GM18508 (cell line): Measurements from ENCODE around the gene REEP6.
"Not testable (repeated sequence)": the region's sequence is repeated elsewhere in the genome, so short reads cannot be mapped to it uniquely, and the experiment has no call there.

Source experiments
- ATAC-seq: cut with Tn5 transposase; IDR thresholded peaks from one replicate; pipeline ENCODE4 v1.9.1; 2021; ENCODE audit warnings: moderate number of reproducible peaks; ENCODE audit not compliant: insufficient read depth, unreplicated experiment

Gene REEP6

DNA sequence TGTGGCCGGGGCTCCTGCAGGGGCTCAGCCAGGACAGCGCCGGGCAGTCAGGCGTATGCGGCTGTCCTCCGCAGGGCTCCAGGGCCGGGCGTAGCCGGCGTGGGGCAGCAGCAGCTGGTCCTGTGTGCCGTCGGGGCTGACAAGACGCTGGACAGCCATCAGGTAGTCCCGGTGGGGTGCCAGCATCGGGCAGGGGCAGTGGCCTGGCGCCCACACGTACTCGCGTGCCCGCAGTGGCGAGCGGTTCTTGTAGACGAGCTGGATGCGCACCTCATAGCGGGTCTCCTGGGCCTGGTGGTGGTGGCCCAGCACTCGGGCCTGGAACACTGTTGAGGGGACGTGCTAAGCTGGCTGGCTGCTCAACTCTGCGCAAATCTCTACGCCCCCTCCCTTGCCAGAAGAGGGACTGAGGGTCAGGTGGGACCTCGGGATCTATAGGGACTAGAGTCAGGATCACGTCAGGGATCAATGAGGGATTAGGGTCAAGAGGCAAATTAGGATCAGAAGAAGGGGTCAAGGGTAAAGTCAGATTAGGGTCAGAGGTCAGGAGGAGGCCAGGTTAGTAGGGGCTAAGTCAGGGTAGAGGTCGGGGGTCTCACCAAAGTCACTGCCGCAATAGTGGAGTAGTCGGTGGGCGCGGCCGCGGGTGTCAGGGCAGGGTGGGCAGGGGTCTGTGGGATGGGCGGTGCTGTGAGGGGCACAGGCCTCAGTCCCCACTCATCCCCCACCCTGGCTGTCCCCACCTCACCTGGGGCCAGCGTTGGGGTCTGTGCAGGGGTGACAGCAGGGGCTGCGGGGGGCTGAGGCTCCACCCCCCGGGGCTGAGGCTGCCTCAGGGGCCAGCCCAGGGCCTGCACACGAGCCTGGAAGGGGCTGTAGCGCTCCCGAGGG, 15.3 kb downstream of the REEP6 start:
- ATAC-seq = no peak

DNA sequence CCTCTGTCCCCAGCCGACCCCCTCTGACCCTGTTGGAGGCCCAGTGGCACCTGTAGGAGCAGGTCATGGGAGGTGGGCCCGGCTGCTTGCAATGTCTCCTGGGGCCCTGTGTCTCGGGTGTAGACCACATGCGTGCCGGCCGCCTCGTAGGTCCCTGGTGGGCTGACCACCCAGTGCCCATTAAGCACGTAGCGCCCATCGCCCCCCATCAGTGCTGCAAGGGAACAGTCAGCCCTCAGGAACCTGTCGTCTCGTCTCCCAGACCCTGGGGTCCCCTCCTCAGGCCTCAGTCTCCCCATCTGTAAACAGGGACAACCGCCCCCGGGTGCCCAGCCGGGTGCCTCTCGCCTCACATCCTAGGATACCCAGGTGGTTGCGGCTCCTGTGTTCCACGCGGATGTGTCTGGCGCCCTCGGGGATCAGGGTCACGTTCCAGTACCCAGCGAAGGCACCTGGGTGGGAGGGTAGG, 16.2 kb downstream of the REEP6 start:
- no peak for ATAC-seq

DNA sequence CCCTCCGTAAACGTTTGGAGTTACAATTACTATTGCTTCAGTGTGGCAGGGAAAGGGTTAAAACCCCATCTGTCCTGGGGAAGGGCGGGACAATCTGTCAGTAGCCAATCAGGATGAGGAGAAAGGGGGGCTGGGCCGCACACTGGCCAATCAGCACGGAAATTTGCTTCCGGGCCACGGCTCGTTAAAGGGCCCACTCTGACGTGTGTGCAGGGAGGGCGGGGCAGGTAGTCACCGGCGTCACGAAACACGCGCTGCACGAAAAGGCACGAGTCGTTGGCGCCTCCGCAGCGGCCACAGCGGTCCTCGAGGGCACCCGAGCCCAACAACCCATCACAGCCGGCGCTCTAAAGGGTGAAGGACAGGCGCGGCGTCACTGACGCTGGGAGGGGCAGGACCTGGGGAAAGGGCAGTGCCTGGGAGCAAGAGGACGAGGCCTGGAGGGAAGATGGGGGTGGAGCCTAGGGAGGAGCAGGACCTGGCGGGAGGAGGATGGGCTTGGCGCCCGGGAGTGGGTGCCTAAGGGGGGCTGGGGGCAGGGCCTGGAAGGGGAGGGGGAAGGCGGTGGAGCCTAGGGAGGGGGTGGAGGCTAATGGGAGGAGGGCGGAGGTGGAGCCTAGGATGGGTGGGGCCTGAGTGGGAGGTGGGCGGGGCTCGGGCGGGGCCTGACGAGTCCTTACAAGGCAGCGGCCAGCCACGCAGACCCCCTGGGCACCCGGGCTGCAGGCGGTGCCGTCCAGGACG, 17.0 kb downstream of the REEP6 start:
- ATAC-seq = no peak

DNA sequence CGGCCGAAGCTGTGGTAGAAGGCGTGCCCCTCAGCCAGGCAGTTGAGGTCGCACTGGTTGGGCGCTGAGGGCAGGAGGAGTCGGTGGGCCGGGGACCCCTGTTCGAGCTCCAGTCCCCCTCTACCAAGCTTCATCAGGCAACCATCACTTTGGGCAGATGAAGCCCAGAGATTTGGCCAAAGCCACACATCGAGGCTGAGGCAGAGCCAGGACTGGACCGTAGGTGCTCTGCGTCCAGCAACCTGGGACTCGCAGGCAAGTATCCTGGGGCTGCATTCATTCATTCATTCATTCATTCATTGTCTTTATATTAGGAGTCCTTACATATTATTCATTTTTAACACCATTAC, 17.5 kb downstream of the REEP6 start:
- no peak for ATAC-seq

DNA sequence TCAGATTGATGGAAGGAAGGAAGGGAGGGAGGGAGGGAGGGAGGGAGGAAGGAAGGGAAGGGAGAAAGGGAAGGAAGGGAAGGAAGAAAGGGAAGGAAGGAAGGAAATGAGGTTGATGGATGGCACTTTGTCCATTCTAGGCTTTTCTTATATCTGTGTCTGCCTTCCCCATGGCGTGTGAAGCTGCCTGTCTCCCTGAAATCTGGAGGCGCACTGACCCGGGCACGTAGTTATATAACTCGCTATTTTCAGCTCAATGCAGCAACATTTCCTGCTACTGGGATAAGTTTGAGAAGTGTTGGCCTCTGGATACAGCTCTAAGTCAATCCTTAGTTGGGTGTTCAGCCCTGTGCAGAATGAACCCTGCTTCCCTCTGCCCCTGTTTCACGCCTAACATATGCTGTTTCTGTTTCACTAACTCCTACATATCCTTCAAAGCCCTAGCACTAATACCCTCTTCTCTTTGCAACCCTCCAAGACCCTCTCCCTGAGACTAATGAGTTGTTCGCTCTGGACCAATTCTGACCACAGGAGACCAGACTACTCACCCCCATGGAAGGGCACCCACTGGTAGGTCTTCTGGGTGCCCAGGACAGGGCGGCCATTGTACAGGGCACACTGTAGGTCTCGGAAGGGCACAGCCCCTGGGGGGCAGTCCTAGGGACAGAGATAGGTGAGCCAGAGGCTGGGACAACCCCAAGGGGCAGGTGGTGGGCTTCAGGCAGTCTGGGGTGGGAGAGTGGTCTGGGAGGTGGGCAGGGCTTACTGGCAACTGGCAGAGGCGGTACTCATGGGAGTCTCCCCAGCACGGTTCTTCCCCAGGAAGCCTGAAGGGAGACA, 18.8 kb downstream of the REEP6 start:
- ATAC-seq = no peak

DNA sequence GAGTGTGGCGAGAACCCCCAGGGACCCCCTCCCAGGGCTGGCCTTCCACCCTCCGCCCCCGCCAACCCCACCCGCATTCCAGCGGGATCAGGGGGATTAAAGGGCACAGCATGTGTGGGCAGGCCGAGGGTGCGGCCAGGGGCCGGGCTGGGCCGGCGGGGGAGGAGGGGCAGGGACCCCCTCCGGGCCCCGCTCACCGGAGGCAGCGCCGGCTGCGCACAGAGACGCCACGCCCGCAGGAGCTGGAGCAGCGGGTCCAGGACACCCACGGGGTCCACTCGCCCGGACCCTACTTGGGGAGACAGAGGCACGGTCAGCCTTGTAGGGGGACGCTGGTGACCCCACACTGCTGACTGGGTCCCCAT, 19.4 kb downstream of the REEP6 start:
- no peak for ATAC-seq

DNA sequence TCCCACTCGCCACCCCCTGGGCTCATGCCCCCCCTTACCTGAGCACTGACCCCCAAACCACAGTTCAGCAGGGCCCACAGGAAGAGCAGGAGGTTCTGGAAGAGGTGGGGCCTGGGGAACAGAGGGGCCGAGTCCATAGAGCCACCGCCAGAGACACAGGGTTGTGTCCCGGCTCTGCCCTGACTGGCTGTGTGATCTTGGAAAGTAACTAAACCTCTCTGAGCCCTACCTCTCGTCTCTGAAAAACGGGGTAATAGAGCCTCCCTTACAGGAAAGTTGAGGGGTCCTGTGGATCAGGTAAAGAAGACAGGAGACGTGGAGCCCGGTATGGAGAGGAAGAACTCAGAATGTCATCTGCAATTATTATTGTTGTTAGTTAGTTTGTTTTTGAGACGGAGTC, 19.8 kb downstream of the REEP6 start:
- no peak for ATAC-seq

DNA sequence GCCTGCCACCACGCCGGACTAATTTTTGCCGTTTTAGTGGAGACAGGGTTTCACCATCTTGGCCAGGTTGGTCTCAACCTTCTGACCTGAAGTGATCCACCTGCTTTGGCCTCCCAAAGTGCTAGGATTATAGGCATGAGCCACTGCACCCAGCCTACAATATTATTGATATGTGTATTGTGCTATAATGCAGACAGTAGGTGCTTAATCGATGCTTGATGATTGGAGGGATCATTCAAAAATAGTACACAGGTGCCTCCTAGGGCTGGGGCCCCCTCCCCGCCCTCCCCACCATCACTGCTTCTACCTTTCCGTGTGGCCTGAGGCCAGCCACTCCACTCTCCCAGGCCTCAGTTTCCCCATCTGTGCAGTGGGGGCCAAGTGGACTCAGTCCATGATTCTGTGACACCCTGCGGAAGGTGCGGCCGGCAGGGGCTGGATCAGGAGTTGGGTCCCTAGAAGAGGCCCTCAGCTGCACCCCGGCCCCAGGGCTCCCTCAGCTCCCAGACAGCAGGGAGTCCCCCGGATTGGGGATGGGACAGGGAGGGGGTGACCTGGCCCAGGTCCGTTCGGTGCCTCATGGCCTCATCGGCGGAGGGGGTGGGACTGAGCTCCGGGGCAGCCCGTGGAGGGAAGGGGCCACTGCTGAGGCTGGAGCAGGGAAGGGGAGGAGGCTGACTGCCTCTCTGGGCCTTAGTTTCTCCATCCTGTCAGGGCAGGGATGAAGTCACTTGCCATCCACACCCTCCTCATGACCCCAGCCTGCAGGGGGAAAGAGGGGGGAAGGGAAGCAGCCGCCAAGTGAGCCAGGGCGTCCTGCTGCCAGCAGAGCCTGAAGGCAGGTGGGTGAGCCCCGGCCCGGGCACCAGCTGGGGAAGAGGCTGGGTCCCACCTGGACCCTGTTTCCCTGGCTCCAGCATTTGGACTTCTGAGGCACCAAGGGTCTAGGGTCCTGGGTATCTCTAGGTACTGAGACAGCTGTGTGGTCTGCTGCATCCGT, 20.6 kb downstream of the REEP6 start:
- ATAC-seq = no peak

DNA sequence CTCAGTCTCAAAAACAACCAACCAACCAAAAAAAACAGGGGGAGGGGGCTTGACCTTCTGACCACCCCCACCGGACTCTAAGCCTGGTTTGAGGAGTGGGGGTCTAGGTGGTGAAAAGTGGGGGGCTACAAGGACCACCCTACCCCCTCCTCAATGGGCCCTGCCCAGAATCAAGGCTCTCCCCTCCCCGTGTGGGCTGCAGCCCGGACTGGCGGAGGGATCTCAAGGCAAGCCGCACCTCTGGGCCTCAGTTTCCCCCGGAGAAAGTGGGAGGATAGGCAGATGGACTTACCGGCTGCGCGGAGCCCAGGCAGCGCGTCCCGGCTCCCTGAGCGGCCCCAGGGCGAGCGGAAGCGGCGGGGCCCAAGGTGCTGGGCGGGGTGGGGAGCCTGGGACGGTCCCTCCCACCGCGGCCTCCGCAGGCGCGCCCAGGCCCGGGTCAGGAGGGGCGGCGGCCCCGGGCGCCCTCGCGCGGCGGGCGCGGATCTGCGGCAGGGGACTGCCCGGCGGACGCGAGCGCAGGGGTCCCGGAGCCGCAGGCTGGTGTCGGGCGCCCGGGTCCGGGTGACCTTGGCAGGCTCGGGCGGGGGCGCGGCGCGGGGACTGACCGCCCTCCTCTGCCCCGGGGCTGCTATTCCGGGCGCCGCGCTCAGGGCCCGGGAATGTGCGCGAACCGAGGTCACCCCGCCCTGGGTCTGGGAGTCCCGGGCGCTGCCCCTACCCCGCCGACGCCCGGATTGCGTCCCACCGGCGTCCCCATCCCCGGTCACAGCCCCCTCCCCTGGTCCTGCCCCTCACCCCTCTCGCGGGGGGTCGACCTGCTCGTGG, 21.9 kb downstream of the REEP6 start, which contains the start of gene ADAMTSL5:
TSS of gene ADAMTSL5 (minus strand) at position 349 of the 828 bp plus-strand sequence. CDS start 2,076 bp downstream, outside the sequence.
- no peak for ATAC-seq

DNA sequence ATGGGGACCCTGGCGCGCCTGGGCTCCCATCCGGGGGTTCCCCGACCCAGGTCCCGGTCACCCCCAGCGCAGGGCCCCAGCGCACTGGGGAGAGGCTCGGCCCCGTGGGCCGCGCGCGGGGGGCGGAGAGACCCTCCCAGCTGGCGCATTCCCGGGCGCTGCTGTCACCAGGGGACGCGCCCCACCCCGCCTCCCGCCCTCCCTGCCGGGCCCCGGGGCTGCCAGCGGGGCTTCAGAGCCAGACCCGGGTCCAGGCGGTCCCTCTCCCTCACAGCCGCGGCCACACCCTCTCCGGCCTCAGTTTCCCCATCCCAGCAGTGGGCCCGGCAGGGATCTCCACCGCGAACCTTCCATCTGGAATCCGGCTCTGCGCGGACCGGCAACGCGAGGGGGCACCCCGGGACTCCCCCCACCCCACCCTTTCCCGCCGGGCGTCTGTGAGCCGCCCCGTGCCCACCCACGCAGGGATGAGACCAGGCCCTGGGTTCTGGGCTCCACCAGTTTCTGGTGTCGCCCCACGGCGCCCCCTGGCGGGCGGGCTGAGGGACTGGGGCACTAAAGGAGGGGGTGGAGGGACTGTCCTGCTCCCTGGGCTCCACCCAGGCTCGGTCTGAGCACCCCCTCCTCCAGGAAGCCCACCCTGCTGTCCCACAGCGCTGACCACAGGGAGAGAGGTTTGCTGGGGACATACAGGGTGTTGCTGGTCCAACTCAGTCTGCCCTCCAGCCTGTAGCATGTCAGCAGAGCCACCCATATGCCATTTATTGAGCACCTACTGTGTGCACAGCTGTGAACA, 22.7 kb downstream of the REEP6 start:
- ATAC-seq = no peak

DNA sequence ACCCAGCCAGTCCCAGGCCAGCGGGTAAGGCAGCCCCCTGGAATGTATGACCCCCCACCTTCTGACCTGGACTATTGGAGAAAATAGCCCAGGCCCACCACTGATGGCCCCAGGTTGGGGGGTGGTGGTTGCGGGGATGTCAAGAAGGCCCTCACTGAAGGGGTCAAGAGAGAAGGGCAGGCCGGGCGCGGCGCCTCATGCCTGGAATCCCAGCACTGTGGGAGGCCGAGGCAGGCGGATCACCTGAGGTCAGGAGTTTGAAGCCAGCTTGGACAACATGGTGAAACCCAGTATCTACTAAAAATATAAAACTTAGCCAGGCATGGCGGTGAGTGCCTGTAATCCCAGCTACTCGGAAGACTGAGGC, 23.3 kb downstream of the REEP6 start:
- ATAC-seq = no peak

DNA sequence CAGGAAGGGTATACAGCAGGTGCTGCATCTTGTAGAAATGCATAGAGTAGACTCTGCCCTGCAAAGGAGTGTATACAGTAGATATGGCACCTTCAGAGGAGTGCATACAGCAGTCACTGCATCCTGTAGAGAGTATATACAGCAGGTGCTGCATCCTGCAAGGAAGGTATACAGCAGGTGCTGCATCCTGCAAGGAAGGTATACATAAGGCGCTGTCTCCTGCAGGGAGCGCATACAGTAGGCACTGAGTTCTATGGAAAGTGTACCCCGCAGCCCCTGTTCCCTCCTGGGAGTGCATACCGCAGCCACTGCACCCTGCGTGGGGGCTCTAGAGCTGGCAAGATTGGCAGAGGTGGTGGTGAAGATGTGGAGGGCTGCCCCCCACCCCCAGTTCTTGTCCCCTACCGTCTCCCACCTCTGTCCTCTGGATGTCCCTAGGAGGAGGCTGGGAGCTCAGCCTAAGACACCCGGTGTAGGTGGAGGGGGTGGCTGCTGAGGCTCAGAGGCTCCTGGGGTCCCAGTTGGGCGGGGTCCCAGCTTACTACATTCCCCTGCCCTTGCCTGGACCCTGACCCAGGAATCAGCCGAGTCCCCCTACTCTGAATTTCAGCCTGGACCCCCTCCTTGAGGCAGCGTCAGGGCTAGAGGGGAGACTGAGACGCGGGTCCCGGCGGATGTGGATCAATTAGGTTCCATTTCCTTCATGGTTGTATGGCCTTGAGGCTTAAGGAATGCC, 24.2 kb downstream of the REEP6 start:
- ATAC-seq = no peak

DNA sequence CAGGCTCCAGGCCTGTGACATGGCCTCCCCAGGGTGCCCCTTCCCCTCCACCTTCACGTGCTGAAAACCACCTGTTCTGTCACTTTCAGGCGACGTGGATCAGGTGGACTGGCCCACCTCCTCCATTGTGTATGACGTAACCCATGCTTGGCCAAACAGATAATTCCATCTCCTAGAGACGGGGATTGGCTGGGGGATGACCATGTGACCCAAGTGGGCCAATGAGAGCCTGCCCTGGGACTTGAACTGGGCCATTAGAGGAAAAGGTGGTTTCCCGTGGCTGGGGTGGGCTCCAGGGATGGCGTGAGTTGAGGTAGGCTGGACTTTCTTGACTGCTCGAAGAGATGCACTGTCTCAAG, 25.4 kb downstream of the REEP6 start:
- no peak for ATAC-seq

DNA sequence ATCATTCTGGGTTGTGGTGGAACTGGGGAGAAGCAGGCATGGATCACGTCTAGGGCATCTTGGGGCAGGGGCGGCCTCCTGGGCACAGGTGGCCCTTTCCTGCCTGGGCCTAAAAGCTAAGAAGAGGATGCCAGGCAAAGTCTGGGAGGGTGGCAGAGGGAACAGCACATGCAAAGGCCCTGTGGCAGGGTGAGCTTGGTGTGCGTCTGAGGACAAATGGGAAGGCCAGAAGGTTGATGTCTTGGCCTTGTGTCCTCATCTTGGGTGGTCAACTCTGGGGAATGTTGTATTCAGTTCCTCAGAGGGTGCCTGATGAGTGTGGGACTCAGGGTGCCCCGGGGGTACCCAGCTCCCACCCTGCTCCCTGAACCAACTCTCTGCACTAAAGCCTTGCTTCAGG, 27.5 kb downstream of the REEP6 start:
- no peak for ATAC-seq

DNA sequence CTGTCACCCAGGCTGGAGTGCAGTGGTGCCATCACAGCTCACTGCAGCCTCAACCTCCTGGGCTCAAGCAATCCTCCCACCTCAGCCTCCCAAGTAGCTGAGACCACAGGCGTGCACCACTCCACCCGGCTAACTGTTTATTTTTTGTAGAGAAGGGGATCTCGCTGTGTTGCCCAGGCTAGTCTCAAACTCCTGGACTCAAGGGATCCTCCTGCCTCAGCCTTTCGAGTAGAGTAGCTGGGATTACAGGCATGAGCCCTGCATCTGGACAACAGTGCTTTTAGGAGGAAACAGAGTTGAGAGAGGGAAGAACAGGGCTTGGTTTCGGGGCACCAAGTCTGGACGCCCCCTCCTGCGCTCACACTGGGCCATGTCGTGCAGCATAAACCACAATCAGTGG, 28.8 kb downstream of the REEP6 start:
- ATAC-seq = not testable (repeated sequence)

DNA sequence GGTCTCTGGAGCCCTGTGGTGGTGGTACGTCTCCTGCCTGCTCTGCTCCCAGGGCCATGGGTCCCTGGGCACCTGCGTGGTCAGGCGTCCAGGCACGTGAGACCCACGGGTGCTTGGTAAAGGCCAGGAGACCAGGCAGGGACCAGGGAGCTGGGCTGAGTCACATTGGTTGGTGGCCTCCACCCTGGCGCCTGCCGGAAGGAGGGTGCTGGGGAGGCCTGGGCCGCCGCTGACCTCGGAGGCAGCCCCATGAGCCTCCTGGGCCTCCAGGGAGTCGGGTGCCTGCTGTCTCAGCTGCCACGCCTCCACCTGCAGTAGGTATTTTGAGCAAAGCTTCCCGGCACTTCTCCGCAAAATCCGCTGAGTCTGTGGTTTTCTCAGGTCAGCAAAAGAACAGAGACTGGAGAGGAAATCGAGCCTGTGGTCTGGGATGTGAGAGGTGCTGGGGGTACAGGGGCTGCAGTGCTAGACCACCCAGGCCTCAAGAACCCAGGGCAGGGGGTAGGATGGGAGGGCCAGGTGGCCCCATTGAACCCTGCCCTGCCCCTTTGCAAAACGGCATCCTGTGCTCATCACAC, 29.3 kb downstream of the REEP6 start:
- ATAC-seq = no peak

DNA sequence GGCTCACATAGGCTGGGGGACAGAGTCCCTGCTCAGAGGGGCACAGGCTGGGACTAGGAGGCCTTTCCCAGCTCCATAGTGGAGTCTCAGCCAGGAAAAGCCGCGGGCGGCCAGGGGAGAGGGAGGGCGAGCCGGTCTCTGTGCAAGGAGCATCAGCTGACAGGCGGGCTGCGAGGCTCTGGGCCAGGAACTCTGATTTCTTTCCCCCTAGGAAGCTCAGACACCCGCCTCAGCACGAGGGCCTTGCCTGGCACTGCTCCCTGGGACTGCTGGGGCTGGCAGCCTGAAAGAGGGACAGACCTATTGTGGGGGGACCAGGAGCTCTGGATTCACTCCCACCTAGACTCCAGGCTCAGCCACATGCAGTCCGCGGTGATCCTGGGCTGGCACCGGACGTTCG, 30.7 kb downstream of the REEP6 start:
- no peak for ATAC-seq
